ENCODE results near the gene FBXW7.

FBXW7 gene

GRCh38 chr4:152516156-152516555, 19.7 kb downstream of the FBXW7 start:
- Histone ChIP-seq H3K27ac (no peak overlapping the region), H3K36me3 (peaks cover 26% of the 10 kb centered on the region; the same call in 1 of the 2 replicates)

GRCh38 chr4:152515678-152516077, 20.2 kb downstream of the FBXW7 start:
- peaks cover 69% of the 10 kb centered on the region for H4K20me1 ChIP-seq
- peaks cover 13% of the 10 kb centered on the region for H3K9me3 ChIP-seq
- H3K4me3 ChIP-seq = no peak overlapping the region
- peaks cover 22% of the 10 kb centered on the region; the same call in 1 of the 2 replicates for H3K36me3 ChIP-seq
- H3K27me3 ChIP-seq = no peaks in the 10 kb centered on the region
- H3K4me2 ChIP-seq = no peak overlapping the region
- H3K4me1 ChIP-seq = peaks cover 7% of the 10 kb centered on the region; the same call in 1 of the 2 replicates
- H3K9ac ChIP-seq = no peak overlapping the region
- TF ChIP-seq Cebpa-rat (IDR thresholded peaks at IDR 0.05) = no peak
- H3K27ac ChIP-seq = no peak overlapping the region

More at GRCh38 chr4:152516156-152516555, 19.7 kb downstream of the FBXW7 start:
- Histone ChIP-seq H4K20me1 (peaks cover 69% of the 10 kb centered on the region), H3K4me1 (peaks cover 7% of the 10 kb centered on the region; the same call in 1 of the 2 replicates), H3K27me3 (no peaks in the 10 kb centered on the region), H3K9ac (no peak overlapping the region), H3K4me2 (no peak overlapping the region), H3K4me3 (no peak overlapping the region), H3K9me3 (peaks cover 16% of the 10 kb centered on the region)
- no peak for TF ChIP-seq Cebpa-rat (IDR thresholded peaks at IDR 0.05)

GRCh38 chr4:152514356-152514755, 21.5 kb downstream of the FBXW7 start:
- no peak overlapping the region for H3K27ac ChIP-seq
- peaks cover 72% of the 10 kb centered on the region for H4K20me1 ChIP-seq

GRCh38 chr4:152513078-152513477, 22.8 kb downstream of the FBXW7 start:
- Histone ChIP-seq H4K20me1 (peaks cover 78% of the 10 kb centered on the region), H3K9ac (no peak overlapping the region), H3K4me3 (no peak overlapping the region), H3K9me3 (peaks cover 6% of the 10 kb centered on the region), H3K4me1 (peaks cover 18% of the 10 kb centered on the region), H3K4me2 (no peak overlapping the region), H3K27ac (no peak overlapping the region), H3K27me3 (no peaks in the 10 kb centered on the region), H3K36me3 (peaks cover 15% of the 10 kb centered on the region; the same call in 1 of the 2 replicates)
- no peak for TF ChIP-seq Cebpa-rat (IDR thresholded peaks at IDR 0.05)

More at GRCh38 chr4:152514356-152514755, 21.5 kb downstream of the FBXW7 start:
- Histone ChIP-seq H3K9ac (no peak overlapping the region), H3K9me3 (peaks cover 9% of the 10 kb centered on the region), H3K27me3 (no peaks in the 10 kb centered on the region), H3K4me3 (no peak overlapping the region), H3K4me1 (peaks cover 14% of the 10 kb centered on the region), H3K4me2 (no peak overlapping the region), H3K36me3 (peaks cover 15% of the 10 kb centered on the region; the same call in 1 of the 2 replicates)
- no peak for TF ChIP-seq Cebpa-rat (IDR thresholded peaks at IDR 0.05)

- H3K4me3 ChIP-seq = no peak overlapping the region
- no peak overlapping the region for H3K27ac ChIP-seq
- H3K9ac ChIP-seq = no peak overlapping the region
- TF ChIP-seq Cebpa-rat (IDR thresholded peaks at IDR 0.05) = no peak
- H3K9me3 ChIP-seq = peaks cover 5% of the 10 kb centered on the region
- H4K20me1 ChIP-seq = peaks cover 78% of the 10 kb centered on the region
- H3K4me2 ChIP-seq = no peak overlapping the region
- H3K4me1 ChIP-seq = peaks cover 18% of the 10 kb centered on the region
- H3K36me3 ChIP-seq = peaks cover 18% of the 10 kb centered on the region
- H3K27me3 ChIP-seq = no peaks in the 10 kb centered on the region
Observed at GRCh38 chr4:152512483-152512882, 23.4 kb downstream of the FBXW7 start.

GRCh38 chr4:152510349-152511147, 25.3 kb downstream of the FBXW7 start:
- H4K20me1 ChIP-seq = peaks cover 71% of the 10 kb centered on the region
- H3K4me2 ChIP-seq = no peak overlapping the region
- peaks cover 5% of the 10 kb centered on the region for H3K9me3 ChIP-seq
- H3K4me1 ChIP-seq = peaks cover 18% of the 10 kb centered on the region
- H3K4me3 ChIP-seq = no peak overlapping the region
- no peak for TF ChIP-seq Cebpa-rat (IDR thresholded peaks at IDR 0.05)
- H3K9ac ChIP-seq = no peak overlapping the region
- H3K36me3 ChIP-seq = peaks cover 11% of the 10 kb centered on the region
- H3K27me3 ChIP-seq = no peaks in the 10 kb centered on the region
- H3K27ac ChIP-seq = no peak overlapping the region

DNA sequence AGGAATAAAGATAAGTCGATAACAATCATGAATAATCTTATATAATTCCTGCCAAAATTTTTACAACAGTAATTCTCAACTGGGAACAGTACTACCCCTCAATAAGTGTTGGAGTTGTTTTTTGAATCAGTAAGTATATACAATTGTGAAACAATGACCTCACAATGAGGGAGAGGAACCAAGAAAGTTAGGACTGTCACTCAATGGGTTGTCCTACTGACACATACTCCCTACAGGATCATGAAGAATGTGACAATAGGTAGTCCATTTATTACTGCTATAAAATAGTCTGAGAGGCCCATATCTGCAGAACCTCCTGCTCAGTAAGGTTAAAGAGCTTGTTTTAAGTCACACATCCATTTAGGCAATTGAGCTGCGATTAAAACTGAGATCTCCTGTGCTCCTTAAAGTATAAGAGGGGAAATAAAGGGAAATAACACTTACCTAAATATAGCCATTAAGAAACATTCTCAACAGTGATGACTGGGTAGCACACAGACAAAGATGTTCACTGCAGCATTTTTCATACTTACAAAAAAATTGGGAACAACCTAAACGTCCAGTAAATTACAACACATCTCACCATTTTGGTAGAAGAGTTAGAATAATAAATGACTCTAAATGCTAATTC, 26.2 kb downstream of the FBXW7 start:
- H3K9ac ChIP-seq = no peak overlapping the region
- peaks cover 5% of the 10 kb centered on the region for H3K9me3 ChIP-seq
- no peaks in the 10 kb centered on the region for H3K27me3 ChIP-seq
- no peak overlapping the region for H3K4me3 ChIP-seq
- peaks cover 70% of the 10 kb centered on the region for H4K20me1 ChIP-seq
- no peak overlapping the region for H3K27ac ChIP-seq
- peaks cover 11% of the 10 kb centered on the region for H3K36me3 ChIP-seq
- peak overlapping the region; percentile 20; the same call in 1 of the 2 replicates for H3K4me2 ChIP-seq
- TF ChIP-seq Cebpa-rat (IDR thresholded peaks at IDR 0.05) = no peak
- H3K4me1 ChIP-seq = peaks cover 18% of the 10 kb centered on the region

- no peak; the same call in 1 of the 2 replicates for TF ChIP-seq Cebpa-rat (IDR thresholded peaks at IDR 0.05)
- peaks cover 11% of the 10 kb centered on the region for H3K36me3 ChIP-seq
- H3K4me2 ChIP-seq = no peak overlapping the region
Observed at GRCh38 chr4:152508818-152509217, 27.1 kb downstream of the FBXW7 start.

DNA sequence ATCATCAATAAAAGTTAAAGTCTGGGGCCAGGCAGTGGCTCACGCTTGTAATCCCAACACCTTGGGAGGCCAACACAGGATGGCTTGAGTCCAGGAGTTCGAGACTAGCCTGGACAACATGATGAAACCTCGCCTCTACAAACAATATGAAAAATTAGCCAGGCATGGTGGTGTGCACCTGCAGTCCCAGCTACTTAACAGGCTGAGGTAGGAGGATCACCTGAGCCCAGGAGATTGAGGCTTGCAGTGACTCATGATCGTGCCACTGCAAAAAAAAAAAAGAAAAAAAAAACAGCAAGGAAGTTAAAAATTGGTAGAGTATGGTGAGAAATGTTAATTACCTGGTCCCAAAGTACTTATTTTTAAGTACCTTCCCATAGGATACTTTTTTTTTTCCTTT, 27.5 kb downstream of the FBXW7 start:
- peaks cover 11% of the 10 kb centered on the region for H3K4me1 ChIP-seq
- no peaks in the 10 kb centered on the region for H3K27me3 ChIP-seq
- no peak overlapping the region for H3K4me3 ChIP-seq
- no peak overlapping the region for H3K4me2 ChIP-seq
- H3K36me3 ChIP-seq = peaks cover 11% of the 10 kb centered on the region
- no peak for TF ChIP-seq Cebpa-rat (IDR thresholded peaks at IDR 0.05)
- no peak overlapping the region for H3K27ac ChIP-seq
- H4K20me1 ChIP-seq = peaks cover 66% of the 10 kb centered on the region
- no peak overlapping the region for H3K9ac ChIP-seq
- no peaks in the 10 kb centered on the region for H3K9me3 ChIP-seq

More at GRCh38 chr4:152508818-152509217, 27.1 kb downstream of the FBXW7 start:
- H3K9me3 ChIP-seq = no peaks in the 10 kb centered on the region
- H4K20me1 ChIP-seq = peaks cover 63% of the 10 kb centered on the region
- no peaks in the 10 kb centered on the region for H3K27me3 ChIP-seq
- no peak overlapping the region for H3K4me3 ChIP-seq
- H3K9ac ChIP-seq = no peak overlapping the region
- H3K27ac ChIP-seq = no peak overlapping the region
- peaks cover 11% of the 10 kb centered on the region for H3K4me1 ChIP-seq
